CD4-positive, alpha-beta T cell treated with Interleukin-15 for 1 hour (primary cell): ENCODE measurements around the gene TRIM16.
A peak's percentile ranks its signal among the peaks of the same experiment; 100 is the strongest.
"Not testable (repeated sequence)": the region's sequence is repeated elsewhere in the genome, so short reads cannot be mapped to it uniquely, and the experiment has no call there.

Experiments
- DNase-seq: peaks from one replicate; pipeline ENCODE4 v3.0.0-alpha.2; 2020

The TRIM16 gene

DNA sequence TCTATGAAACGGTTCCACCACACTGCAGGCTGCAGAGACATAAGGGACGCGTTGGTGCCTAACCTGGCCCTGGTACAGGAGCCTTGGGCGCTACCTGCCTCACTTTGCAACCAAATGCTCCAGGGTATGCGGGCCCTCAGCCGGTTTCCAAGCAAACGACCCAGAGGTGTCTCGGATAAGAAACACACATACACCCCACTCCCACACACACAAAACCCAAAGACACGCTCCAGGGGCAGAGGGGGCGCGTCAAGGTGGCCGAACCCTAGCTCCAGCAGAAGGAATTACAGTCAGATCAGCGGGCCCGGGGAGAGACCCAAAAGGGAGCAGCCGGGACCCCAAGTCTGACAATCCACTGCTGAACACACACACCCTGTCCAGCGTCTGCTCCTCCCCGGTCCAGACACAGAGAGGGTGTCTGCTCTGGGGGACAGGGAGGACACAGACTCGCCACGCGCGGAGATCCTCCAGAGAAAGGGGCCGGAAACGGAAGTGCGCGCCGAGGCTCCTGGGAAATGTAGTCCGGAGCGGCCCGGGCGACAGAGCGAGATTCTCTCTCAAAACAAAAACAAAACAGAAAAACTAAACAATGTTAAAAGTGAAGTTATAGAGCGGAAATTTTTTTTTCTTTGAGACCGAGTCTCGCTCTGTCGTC, at the start of gene TRIM16:
Gene TRIM16, minus strand, starts transcription at position 488 of the 655 bp plus-strand sequence. CDS start 32,702 bp downstream, outside the sequence.
- DNase-seq: peak; percentile 79

DNA sequence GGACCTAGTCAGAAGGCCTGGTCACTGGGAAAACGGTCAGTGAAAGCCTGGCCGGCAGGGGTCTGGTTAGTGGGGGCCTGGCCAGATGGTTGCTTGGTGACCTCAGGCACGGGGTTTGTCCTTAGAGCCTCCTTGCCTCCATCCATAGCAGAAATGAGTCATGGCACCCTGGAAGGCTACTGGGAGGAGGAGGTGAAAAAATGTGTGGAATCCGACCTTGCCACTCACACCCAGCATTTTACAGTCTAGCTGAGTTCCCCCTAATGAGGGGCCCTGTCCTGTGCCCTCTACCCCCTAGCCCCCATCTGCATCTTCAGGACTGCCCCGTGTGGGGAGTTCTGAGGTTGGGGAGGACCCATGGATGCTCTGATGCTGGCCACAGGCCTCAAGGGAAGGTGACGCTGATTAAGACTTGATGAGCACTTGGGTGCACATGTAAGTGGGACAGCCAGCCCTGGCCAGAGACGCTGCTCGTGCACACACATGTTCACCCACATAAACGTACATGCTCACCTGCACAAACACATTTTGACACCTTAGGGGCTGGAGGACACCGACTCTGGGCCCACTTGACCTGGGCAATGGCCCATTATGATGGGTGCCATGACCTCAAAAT, 49.2 kb upstream of the TRIM16 start:
- DNase-seq: not testable (repeated sequence)

DNA sequence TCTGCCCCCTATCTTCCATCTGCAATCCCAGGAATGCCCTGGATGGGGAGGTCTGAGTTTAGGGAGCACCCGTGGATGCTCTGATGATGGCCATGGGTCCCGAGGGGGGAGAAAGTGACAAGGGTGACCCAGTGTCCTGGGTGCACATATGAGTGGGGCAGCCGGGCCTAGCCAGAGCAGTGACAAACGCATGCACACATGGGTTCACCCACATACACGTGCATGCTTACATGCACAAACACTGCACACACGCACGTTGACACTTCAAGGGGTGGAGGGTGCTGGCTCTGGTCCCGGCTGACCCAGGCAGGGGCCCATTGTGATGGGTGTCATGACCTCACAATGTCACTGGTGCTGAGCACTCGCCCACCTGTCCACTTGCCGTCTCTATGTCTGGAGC, 47.8 kb upstream of the TRIM16 start, which contains the start of gene TBC1D26:
Gene TBC1D26, plus strand, starts transcription at position 384 of the 400 bp plus-strand sequence. CDS start 3,066 bp downstream, outside the sequence.
- DNase-seq: not testable (repeated sequence)

DNA sequence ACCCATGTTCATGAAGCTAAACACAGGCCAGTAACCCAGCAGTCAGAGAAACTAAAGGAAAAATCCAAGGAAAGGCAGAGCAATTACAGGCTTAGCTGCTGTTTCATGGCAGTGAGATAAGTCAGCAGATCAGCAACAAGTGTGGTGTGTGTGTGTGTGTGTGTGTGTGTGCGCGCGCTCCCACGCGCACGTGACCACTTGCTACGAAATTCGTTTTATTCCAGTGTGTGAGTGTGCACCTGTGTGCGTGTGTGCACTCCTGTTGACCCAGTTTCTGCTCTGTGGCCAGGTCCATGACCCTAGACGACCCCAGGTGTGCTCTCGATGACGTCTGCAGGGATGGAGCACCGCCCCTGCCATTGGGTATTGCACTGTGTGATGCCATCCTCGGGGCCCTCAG, 46.4 kb upstream of the TRIM16 start:
- DNase-seq: not testable (repeated sequence)

DNA sequence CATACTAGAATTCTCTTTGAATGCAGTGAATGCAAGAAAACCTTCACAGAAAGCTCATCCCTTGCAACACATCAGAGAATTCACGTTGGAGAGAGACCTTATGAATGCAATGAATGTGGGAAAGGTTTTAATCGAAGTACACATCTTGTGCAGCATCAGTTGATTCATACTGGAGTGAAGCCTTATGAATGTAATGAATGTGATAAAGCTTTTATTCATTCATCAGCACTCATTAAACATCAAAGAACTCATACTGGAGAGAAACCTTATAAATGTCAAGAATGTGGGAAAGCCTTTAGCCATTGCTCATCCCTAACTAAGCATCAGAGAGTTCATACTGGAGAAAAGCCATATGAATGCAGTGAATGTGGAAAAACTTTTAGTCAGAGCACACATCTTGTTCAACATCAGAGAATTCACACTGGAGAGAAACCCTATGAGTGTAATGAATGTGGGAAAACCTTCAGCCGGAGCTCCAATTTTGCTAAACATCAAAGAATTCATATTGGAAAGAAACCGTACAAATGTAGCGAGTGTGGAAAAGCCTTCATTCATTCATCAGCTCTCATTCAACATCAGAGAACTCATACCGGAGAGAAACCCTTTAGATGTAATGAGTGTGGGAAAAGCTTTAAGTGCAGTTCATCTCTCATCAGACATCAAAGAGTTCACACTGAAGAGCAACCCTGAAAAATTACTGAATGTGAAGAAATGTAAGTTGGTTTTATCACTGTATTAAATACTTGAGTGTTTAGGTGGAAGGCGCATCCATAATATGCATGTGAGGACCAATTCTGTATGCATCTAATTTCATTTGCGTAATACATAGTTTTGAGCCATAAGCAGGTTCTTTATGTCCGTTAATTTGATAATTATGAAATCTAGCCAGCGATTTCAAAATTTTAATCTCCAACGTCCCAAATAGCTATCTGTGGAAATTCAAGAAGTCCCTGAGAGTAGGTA, 32.8 kb upstream of the TRIM16 start:
- not testable (repeated sequence) for DNase-seq

DNA sequence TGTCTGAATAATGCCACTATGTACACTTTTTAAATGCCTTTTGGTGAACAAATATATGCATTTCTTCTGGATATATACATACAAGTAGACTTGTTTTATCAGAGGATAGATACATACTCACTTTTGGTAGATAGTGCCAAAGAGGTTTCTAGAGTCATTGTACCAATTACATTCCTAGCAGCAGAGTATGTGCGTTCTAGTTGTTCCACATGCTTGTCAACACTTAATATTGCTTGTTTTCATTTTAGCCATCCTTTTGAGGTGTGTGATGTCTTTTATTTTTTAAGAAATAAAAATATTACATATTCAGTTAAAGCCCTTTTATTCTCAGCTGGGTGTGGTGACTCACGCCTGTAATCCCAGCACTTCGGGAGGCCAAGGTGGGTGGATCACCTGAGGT, 24.8 kb upstream of the TRIM16 start:
- DNase-seq: not testable (repeated sequence)

DNA sequence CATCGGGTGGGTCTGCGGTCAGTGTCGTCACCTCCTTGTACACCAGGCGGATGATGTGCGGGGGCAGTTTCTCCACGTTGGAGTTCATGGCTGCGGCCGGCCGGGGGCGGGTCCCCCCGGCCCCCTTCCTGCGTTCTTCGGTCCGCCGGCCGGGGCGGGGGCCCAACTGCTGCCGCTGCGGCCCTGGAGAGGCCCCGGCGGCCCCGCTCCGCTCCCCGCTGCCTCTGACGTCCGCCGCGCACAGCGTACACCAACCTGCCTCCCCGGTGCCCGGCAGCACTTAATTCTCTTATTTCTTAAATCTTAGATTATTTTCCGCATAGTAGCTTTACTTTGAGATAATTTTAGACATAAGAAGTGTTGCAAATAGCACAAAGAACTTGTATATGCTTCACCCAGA, 20.7 kb upstream of the TRIM16 start:
- DNase-seq: not testable (repeated sequence)

DNA sequence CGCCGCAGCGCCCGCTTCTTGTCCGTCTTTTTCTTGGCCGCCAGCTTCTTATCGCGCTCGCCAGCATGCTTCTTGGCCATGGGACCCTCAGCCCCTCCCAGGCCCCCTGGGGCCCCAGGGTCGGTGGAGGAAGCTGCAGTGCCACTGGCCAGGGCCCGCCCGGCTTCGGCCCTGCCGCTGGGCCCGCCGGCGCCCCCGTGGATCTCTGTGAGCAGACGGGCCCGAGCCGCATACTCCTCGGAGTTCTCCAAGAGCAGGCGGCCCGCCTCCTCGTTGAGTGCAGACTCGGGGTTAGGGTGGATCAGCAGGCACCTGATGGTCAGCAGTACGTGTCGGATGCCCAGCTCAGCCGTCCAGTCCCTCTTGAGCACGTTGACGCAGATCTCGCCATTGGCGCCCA, 20.1 kb upstream of the TRIM16 start:
- DNase-seq: not testable (repeated sequence)

DNA sequence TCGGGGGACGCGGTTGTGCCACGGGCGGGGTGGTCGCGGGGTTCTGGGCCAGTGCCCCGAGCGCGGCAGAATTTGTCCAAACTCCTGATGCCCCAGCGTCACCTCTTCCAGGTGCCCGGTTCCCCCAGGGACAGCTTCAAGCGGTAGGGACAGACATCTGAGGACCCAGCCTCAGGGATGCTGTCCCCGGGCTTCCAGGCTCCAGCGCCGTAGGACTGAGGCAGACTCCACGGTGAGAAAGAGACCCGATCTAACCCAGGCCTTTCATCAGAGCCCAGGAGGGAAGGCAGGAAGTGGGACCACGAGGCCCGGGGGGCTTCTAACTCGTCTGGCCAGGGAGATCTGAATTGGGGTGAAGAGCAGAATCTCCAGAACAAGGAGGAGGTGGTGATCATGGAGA, 15.8 kb upstream of the TRIM16 start:
- not testable (repeated sequence) for DNase-seq

DNA sequence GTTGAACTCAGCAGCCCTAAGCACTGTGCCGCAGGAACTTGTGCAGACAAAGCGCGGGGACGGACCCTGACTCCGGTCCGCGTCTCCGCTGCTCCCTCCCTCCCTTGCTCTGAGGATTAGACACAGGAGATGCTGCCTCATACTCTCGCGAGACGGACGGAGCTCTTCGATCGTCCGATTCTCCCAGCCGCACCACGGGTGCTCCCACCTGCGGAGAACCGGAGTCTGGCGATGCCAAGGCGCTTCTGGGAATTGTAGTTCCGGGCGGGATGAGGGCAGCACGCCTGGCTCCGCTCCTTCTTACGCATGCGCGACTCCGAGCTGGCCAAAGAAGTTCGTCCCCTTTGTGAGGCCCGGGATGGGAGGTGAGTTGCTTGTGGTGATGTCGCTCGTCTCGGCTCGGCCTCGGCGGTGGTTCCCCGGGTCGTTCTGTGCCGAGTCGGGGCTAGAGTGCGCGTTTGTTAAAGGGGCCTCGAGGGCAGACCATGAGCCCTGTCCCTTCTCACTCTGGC, 15.4 kb upstream of the TRIM16 start, which contains the start of gene ZNF286A:
Gene ZNF286A, plus strand, starts transcription at position 340 of the 512 bp plus-strand sequence. CDS start 578 bp downstream, outside the sequence.
- peak; percentile 99 for DNase-seq

DNA sequence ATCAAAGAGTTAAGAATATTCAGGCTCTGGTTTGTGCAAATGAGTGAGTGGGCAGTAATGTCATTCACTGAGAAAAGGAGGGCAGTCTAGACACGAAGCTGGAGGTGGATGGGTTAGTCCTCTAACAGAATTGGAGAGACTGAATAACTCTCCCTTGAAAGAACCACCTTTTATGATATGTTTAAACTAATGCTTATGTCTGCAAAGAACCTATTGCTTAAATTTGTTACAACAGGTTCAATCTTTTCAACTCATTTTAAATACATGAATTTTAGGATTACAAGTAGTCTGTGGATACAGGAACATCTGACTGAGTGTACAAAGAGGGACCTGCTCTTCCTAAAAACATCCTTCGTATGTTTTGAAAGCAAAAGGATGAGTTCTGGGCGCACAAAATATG, 14.9 kb upstream of the TRIM16 start:
- not testable (repeated sequence) for DNase-seq

DNA sequence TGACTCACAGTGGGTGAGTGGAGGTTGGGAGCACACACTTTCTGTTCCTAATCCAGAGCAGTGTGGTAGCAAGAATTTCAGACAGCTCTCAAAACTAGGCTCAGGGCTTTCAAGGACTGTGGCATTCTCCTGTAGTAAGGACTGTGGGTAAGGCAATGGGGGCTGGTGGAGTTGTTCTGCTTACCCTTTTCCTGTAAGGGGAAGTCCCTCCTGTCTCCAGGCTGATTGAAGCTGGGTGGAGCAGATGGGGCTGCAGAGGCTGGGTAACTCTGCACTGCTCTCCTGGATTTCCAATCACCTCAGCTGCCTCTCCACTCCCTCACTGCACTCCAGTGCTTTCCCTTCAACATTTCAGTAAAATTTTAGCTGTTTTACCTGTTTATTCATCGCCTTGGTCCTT, 3.4 kb upstream of the TRIM16 start:
- not testable (repeated sequence) for DNase-seq

DNA sequence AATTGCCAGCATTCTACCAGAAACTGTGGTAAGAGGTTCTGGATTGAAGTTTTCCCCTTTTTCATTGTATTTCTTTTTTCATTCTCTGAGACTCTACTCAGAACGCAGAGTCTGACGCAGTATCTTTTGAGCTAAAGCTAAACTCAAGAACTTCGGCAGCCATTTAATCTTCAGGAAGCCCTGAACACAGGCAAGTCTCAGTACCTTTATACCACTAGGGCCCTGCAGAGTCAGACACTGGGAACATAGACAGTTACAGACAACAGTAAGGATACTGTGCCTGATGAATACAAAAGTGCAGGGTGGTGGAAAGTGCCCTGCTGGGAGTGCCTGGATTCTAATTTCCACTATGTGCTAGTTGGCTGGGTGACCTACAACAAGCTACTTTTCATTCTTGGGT, 976 bp downstream of the TRIM16 start:
- not testable (repeated sequence) for DNase-seq

DNA sequence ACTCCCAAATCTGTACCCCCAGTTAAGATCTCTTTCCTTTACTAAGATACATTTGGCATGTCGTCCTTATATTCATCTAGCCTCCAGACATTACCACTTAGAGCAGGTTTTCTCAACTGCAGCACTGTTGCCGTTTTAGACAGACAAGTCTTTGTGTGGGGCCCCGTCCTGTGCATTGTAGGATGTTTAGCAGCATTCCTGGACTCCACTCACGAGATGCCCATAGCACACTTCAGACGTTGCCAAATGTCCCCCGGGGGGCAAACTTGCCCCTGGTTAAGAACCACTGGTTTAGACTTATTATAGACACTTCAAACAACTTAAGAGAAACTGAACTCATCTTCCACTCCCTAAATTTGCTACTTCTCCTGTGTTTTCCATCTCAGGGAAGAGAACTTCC, 8.1 kb downstream of the TRIM16 start:
- DNase-seq: not testable (repeated sequence)

DNA sequence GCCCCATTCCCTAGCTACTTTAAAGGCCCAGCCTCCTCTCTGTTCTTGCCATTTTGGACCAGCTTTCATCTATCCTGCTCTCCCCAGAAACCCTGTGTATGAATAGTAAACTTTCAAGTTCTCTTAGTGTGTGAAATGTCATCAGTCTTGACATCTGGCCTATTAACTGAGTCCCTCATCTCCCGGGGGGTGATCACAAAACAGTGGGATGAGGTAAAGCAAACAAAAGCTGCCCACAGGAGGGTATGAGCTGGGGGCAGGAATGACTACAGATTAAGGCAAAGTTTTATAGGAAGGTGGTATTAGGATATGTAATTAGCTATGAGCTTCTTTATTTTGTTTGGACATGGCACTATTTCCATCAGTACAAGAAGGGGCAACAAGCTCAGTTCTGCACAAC, 9.5 kb downstream of the TRIM16 start:
- not testable (repeated sequence) for DNase-seq

DNA sequence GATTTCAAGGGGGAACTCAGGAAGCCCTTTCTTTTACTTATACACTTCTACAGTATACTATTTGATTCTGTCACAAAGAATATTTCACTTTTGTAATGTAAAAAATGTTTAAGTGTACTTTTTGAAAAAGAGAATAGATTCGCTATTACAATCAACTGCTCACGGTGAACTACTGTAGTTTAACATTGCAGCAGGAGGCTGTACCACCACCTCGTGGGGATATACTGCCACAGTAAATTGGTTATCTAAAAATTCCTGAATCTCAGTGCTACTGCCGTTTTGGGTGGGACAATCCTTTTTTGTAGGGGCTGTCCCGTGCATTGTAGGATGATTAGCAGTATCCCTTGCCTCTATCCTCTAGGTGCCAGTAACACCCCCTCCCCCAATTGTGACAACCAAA, 14.6 kb downstream of the TRIM16 start:
- DNase-seq: not testable (repeated sequence)

DNA sequence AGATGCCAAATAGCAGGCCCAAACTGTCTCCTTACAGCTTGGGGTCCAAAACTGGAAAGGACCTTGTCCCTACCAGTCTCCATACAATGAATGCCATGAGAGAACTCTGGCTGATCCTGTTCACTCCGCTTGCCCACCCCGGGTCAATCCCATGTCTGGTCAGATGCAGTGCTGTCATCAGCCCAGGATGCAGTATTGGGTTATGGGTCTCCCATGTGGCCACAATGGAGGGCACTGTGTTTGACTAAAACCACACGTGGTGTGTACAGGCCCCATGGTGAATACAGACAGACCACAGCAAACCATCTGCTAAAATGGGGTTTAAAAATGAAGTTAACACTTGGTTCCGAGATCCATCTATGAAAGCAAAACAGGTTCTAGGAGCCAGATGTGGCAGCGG, 20.4 kb downstream of the TRIM16 start:
- no peak for DNase-seq

DNA sequence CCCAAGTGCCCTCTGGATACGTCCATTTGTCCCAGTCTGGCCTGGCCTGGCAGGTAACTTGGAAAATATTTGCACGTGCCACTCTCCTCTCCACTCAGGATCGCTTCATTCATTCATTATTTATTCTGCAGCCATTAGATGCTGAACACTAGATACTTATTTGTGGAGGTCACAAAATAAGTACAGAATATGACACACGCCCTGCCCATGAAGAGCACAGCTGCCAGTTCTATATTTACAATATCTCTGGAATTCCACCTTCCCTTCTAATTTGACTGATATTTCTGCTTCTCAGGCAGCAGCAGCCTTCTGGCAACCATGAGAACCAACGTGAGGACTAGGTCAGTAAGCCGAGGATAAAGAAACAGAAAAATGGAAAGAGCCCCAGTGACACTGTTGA, 20.9 kb downstream of the TRIM16 start:
- DNase-seq: no peak

DNA sequence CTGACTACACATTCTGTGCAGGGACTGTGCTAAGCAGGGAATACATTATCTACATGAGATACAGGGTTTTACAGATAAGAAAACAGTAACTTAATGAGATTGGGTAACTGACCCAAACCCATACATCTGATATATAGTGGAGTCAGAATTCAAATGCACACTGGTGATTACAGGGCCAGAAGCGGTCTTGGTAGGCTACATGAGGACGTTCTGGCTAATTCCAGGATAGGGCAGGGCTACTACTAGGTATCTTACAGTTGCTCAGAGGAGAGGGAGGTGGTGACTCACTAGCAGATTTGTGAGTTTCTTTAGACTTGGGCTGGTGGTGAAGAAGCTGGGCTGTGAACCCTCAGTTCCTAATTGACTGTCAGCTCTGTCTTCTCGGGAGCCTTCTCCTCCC, 21.4 kb downstream of the TRIM16 start:
- no peak for DNase-seq

DNA sequence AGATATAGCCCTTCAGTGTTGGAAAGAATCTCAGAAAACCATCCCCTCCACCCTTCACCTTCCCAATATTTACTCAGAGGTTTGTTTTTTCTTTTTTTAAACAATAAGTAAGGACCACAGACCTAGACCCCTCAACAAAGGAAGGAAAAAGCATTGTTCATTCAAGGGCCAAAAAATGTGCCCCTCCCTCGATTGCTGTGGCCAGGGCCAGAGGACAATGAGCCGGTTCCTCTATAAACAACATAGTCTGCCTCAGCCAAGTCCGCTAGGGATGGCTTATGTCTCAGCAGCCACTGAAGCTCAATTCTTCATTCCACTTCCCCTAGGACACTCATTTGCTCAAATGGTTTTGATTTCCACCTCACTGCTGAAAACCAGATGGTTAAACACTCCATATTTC, 24.0 kb downstream of the TRIM16 start:
- no peak for DNase-seq

DNA sequence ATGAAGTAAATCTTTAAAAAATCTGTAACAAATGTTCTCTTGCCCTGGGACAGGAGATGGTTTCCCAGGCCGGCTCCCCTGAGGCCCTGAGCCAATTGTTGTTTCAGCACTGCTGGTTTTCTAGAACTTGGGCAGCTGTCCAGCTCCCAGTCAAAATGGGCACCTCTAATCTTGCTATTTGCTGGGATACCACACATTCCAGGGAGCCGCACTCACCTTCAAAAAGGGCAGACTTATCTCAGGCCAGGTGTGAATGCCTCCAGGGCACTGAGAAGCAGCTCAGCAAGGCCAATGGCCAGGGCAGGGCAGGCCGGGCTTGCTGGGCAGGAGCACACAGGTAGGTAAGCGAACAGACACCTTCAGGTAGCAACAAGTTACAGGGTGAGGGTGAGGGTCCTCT, 24.4 kb downstream of the TRIM16 start:
- DNase-seq: no peak

DNA sequence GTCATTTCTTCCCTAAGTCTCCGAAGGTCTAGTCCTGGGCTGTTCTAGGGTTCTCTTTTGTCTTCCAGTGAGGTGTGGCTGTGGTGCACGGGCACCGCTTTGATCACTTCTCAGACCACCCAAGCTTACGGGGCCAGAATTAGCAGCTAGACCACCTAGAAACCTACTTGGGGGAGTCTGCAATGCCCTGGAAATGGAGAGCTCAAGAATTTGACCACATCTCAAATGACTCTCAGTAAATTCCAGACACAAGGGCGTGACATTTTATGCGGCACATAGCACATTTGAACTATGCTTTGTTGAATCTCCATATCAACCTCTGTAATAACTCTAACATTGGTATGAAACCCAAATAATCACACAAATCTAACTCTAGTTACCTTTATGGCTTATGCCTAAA, 24.9 kb downstream of the TRIM16 start:
- DNase-seq: no peak

DNA sequence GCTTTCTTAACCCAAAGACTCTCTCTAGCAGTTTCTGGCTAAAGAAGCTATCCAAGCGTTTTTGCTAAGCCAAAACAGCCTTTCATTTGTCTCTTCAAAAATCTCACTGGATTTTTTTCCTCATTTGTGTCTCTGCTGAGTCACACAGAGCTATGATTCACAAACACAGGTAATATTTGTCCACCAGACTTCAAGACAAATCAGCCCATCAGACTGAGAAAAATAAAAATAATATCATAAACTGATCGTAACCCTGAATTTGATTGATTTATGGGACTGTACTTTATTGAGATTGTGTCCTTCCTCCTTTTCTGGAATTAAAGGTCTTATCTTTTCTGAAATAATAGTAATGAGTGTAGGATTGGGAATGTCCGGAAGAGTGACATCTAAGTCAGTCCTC, 25.8 kb downstream of the TRIM16 start:
- DNase-seq: no peak
